ENCODE measurements around the gene BPHL.

Gene BPHL

GRCh38 chr6:3088968-3089367, 29.5 kb upstream of the BPHL start:
- no peak for DNase-seq (ENCODE audit: low read depth)
- TF ChIP-seq CTCF (IDR thresholded peaks at IDR 0.05; ENCODE audit: low read depth, low read length, missing control alignments), result no peak
- in situ Hi-C loops (cut with HindIII; ENCODE audit: low sequenced_read_pairs), result no loop called here
- H3K4me3 ChIP-seq (ENCODE audit: low read depth, low read length), result no peak overlapping the region

- TF ChIP-seq CTCF (IDR thresholded peaks at IDR 0.05; ENCODE audit: low read depth, low read length, missing control alignments), result no peak
- in situ Hi-C loops (cut with HindIII; ENCODE audit: low sequenced_read_pairs), result no loop called here
- DNase-seq (ENCODE audit: low read depth), result no peak
- no peak overlapping the region for H3K4me3 ChIP-seq (ENCODE audit: low read depth, low read length)
Observed at GRCh38 chr6:3090013-3090412, 28.5 kb upstream of the BPHL start.

- no peak overlapping the region for H3K4me3 ChIP-seq (ENCODE audit: low read depth, low read length)
- TF ChIP-seq CTCF (IDR thresholded peaks at IDR 0.05; ENCODE audit: low read depth, low read length, missing control alignments), result no peak
- in situ Hi-C loops (cut with HindIII; ENCODE audit: low sequenced_read_pairs), result no loop called here
Observed at GRCh38 chr6:3094815-3095214, 23.7 kb upstream of the BPHL start.

GRCh38 chr6:3102875-3103274, 15.6 kb upstream of the BPHL start:
- in situ Hi-C loops (cut with HindIII; ENCODE audit: low sequenced_read_pairs), result no loop called here
- H3K4me3 ChIP-seq (ENCODE audit: low read depth, low read length), result no peak overlapping the region
- no peak for TF ChIP-seq CTCF (IDR thresholded peaks at IDR 0.05; ENCODE audit: low read depth, low read length, missing control alignments)
- DNase-seq (ENCODE audit: low read depth), result no peak

More at GRCh38 chr6:3094815-3095214, 23.7 kb upstream of the BPHL start:
- no peak for DNase-seq (ENCODE audit: low read depth)

GRCh38 chr6:3108746-3109414, 9.6 kb upstream of the BPHL start:
- no peak overlapping the region for H3K4me3 ChIP-seq (ENCODE audit: low read depth, low read length)
- no peak for TF ChIP-seq CTCF (IDR thresholded peaks at IDR 0.05; ENCODE audit: low read depth, low read length, missing control alignments)
- in situ Hi-C loops (cut with HindIII; ENCODE audit: low sequenced_read_pairs), result no loop called here
- no peak for DNase-seq (ENCODE audit: low read depth)

GRCh38 chr6:3109761-3110160, 8.8 kb upstream of the BPHL start:
- in situ Hi-C loops (cut with HindIII; ENCODE audit: low sequenced_read_pairs), result no loop called here
- no peak for TF ChIP-seq CTCF (IDR thresholded peaks at IDR 0.05; ENCODE audit: low read depth, low read length, missing control alignments)
- no peak overlapping the region for H3K4me3 ChIP-seq (ENCODE audit: low read depth, low read length)
- DNase-seq (ENCODE audit: low read depth), result no peak
